ENCODE results near the gene KCTD16.

GRCh38 chr5:144187699-144188294, 17.1 kb downstream of the KCTD16 start:
- TF ChIP-seq CTCF (IDR thresholded peaks at IDR 0.05) (no peak), POLR2AphosphoS5 (IDR thresholded peaks at IDR 0.05) (no peak)

Data from prostate gland (tissue), 2 donors.